Transverse colon (tissue), 4 donors: Measurements from ENCODE around the gene NAA38. TPM values are rescaled to one million over a fixed set of nuclear protein-coding genes. Genes with fewer than 3 reads are reported as not detected.

ENCODE experiments used
- DNase-seq: peaks from one replicate; pipeline ENCODE4 v3.0.0-alpha.2; 2019
- H3K27ac ChIP-seq, 4 donors: fragments of 200-600 bp; sonication (generic); 2 replicates each; pipeline ENCODE4 v1.5.1; 2016 to 2018; ENCODE audit warnings: inconsistent platforms in 4 of 4
- H3K27me3 ChIP-seq: fragments of 200-600 bp; sonication (generic); 2 replicates; pipeline ENCODE4 v1.5.1; 2017; ENCODE audit warnings: inconsistent platforms
- H3K36me3 ChIP-seq, 4 donors: fragments of 200-600 bp; sonication (generic); 2 replicates each; pipeline ENCODE4 v1.5.1; 2017 to 2019; ENCODE audit warnings: inconsistent platforms in 4 of 4
- H3K4me1 ChIP-seq, 4 donors: fragments of 200-600 bp; sonication (generic); 2 replicates each; pipeline ENCODE4 v1.5.1; 2017 to 2020; ENCODE audit warnings: inconsistent platforms in 4 of 4
- H3K4me3 ChIP-seq, 4 donors: fragments of 200-600 bp; sonication (generic); 1 replicate in 1 of 4; 2 replicates in 3 of 4; pipeline versions ENCODE4 v1.5.1 to v1.6.1; 2017 to 2019; ENCODE audit warnings: inconsistent platforms in 4 of 4
- H3K9me3 ChIP-seq, 2 donors: fragments of 200-600 bp; sonication (generic); 2 replicates each; pipeline ENCODE4 v1.5.1; 2017 to 2019; ENCODE audit warnings: inconsistent platforms in 2 of 2
- CTCF ChIP-seq, 5 experiments: fragments of 200-600 bp in 3 of 5; fragments of 450-650 bp in 2 of 5; sonication (generic) in 3 of 5; IDR thresholded peaks; 1 replicate in 2 of 5; 2 replicates in 3 of 5; pipeline ENCODE4 v1.5.1; 2016 to 2017; ENCODE audit warnings: antibody characterized with exemption in 5 of 5, inconsistent platforms in 3 of 5, mild to moderate bottlenecking in 2 of 5, moderate library complexity in 1 of 5
- EP300 ChIP-seq: sonication (generic); formaldehyde crosslinking; IDR thresholded peaks from one replicate; pipeline ENCODE4 v1.6.1; 2017; ENCODE audit warnings: antibody characterized with exemption, low read depth
- POLR2A ChIP-seq: fragments of 450-650 bp; IDR thresholded peaks from one replicate; pipeline ENCODE4 v1.6.1; 2016; ENCODE audit warnings: antibody characterized with exemption, mild to moderate bottlenecking, moderate library complexity
- POLR2AphosphoS5 ChIP-seq, 3 donors: sonication (generic); formaldehyde crosslinking; IDR thresholded peaks; one replicate each; pipeline ENCODE4 v1.6.1; 2016; ENCODE audit warnings: antibody characterized with exemption in 3 of 3
- WGBS, 2 donors: methylation state at CpG; one replicate each; pipeline ENCODE4 v1.1.5; 2018; ENCODE audit warnings: low coverage in 1 of 2; 5-methylcytosine and 5-hydroxymethylcytosine counted together
- in situ Hi-C, 4 donors: fragments of 200-750 bp; cut with MboI; loops; one replicate each; pipeline versions ENCODE4 v1.15.0 to v1.15.1; 2017; ENCODE audit warnings: low sequenced_read_pairs in 3 of 4, low pct_ligation_motif_present in 1 of 4, low pct_unique_long_range_greater_than_20kb in 1 of 4
- intact Hi-C: fragments of 100-400 bp; cut with DNase I; formaldehyde crosslinking; loops from one replicate; pipeline ENCODE4 v1.15.1; 2023; ENCODE audit warnings: low total_unique reads
- total RNA-seq, 4 donors: library from RNA; depleted of rRNA; stranded (reverse); fragments of >200 nt; gene quantifications; one replicate each; pipeline ENCODE4 v1.1.0, GENCODE V29; 2016

NAA38 gene
- total RNA-seq, 4 donors from 2014 or later = 59.8 to 95.3 (median 86.5) TPM

GRCh38 chr17:7835814-7836595, 21.4 kb downstream of the NAA38 start:
- WGBS, 2 donors = 1% methylated on average over 47 of the region's 61 CpGs; no CpG with 5 or more reads in 1 of the 2 donors
- Histone ChIP-seq H3K27me3 (no peaks in the 10 kb centered on the region), H3K4me3 (peak overlapping the region; percentile 54 to 79 (median 67)), H3K36me3 (no peaks in the 10 kb centered on the region), H3K27ac (peak overlapping the region; percentile 97 to 99 (median 99)), H3K9me3 (no peaks in the 10 kb centered on the region), H3K4me1 (peaks cover 33 to 67% (median 50%) of the 10 kb centered on the region in 4 donors)
- in situ Hi-C loops = no loop called here
- no peak for TF ChIP-seq CTCF (IDR thresholded peaks at IDR 0.05)
- TF ChIP-seq POLR2AphosphoS5 (IDR thresholded peaks at IDR 0.05) = peak; percentile 73 to 86 (median 77)
- peak; percentile 82 for TF ChIP-seq POLR2A
- no peak for TF ChIP-seq EP300
- intact Hi-C loops = no loop called here
- DNase-seq = peak; percentile 81

- in situ Hi-C loops (no loop called here), intact Hi-C loops (no loop called here)
- Histone ChIP-seq H3K4me3 (peak overlapping the region; percentile 54 to 79 (median 70)), H3K27me3 (no peaks in the 10 kb centered on the region), H3K27ac (peak overlapping the region; percentile 97 to 99 (median 99)), H3K4me1 (peaks cover 25 to 59% (median 43%) of the 10 kb centered on the region in 4 donors), H3K9me3 (no peaks in the 10 kb centered on the region), H3K36me3 (no peaks in the 10 kb centered on the region)
- no peak for TF ChIP-seq EP300
- peak; percentile 85 to 93 (median 91) for TF ChIP-seq POLR2AphosphoS5 (IDR thresholded peaks at IDR 0.05)
- peak; percentile 75 to 95 (median 82) for TF ChIP-seq CTCF (IDR thresholded peaks at IDR 0.05)
- TF ChIP-seq POLR2A = peak; percentile 79
- DNase-seq = peak; percentile 97
- WGBS, 2 donors = 0 to 5% methylated on average over 11 to 55 of the region's 69 CpGs
Measured at GRCh38 chr17:7834957-7835813, 22.2 kb downstream of the NAA38 start.

GRCh38 chr17:7834542-7834956, 22.8 kb downstream of the NAA38 start:
- WGBS, 2 donors = 2% methylated on average over 18 of the region's 20 CpGs; no CpG with 5 or more reads in 1 of the 2 donors
- peak overlapping the region; percentile 97 to 99 (median 99) for H3K27ac ChIP-seq
- H3K4me1 ChIP-seq = peaks cover 23 to 53% (median 36%) of the 10 kb centered on the region in 4 donors
- TF ChIP-seq CTCF (IDR thresholded peaks at IDR 0.05) = no peak
- no peak for TF ChIP-seq EP300
- TF ChIP-seq POLR2AphosphoS5 (IDR thresholded peaks at IDR 0.05) = no peak
- TF ChIP-seq POLR2A = no peak
- no peaks in the 10 kb centered on the region for H3K27me3 ChIP-seq
- in situ Hi-C loops = no loop called here
- peak; percentile 84 for DNase-seq
- intact Hi-C loops = no loop called here
- H3K9me3 ChIP-seq = no peaks in the 10 kb centered on the region
- H3K4me3 ChIP-seq = peak overlapping the region; percentile 54 to 79 (median 70)
- H3K36me3 ChIP-seq = no peaks in the 10 kb centered on the region
